Measurements from ENCODE around the gene ATXN7L1. TPM values are rescaled to one million over a fixed set of nuclear protein-coding genes. Genes with fewer than 3 reads are reported as not detected.

Gene ATXN7L1
- total RNA-seq, 1 experiment from 2014 or later: 14.6 TPM

DNA sequence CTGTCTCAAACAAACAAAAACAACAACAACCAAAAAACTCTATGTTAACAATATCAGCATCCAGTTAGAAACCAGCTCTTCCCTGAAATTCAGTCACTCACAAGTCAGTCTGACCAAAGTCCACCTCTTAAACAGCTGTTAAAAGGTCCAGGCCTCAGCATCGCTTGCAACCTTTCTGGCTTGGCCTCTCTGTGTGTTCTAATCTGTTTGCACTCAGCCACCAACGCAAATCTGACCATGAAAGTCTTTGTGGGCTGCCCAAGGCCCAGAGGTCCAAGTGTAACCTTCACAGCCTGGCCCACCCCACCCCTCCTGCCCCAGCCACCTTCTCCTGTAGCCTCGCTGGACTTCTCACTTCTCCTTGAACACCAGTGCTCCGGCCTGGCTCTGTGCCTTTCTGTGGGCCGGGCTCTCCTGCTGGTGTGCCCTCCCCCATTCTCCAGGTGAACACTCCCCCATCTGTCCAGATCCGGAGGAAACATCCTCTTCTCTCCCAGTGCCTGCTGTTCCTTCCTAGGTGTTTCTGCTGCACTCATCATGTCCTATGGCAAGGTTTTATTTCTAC lies 222.9 kb downstream of the ATXN7L1 start:
- DNase-seq: no peak
- peaks cover 28% of the 10 kb centered on the region for H3F3A ChIP-seq (ENCODE audit: insufficient read depth, low read depth)
- no peaks in the 10 kb centered on the region for H3K36me3 ChIP-seq (ENCODE audit: low read depth)
- intact Hi-C loops (cut with micrococcal nuclease; ENCODE audit: unreplicated experiment): loop anchor here (5.0 kb wide), 1 partner anchor 499 kb away; no protein-coding TSS in a partner anchor
- H2AFZ ChIP-seq: no peak overlapping the region
- no peak overlapping the region for H3K27ac ChIP-seq
- H4K20me1 ChIP-seq (ENCODE audit: insufficient read depth): no peaks in the 10 kb centered on the region
- H3K9me3 ChIP-seq (ENCODE audit: insufficient read depth, low read depth): no peaks in the 10 kb centered on the region
- H3K4me3 ChIP-seq: no peak overlapping the region
- no peak for TF ChIP-seq EZH2 (IDR thresholded peaks at IDR 0.05; ENCODE audit: low read depth)
- TF ChIP-seq, protein P1, sequence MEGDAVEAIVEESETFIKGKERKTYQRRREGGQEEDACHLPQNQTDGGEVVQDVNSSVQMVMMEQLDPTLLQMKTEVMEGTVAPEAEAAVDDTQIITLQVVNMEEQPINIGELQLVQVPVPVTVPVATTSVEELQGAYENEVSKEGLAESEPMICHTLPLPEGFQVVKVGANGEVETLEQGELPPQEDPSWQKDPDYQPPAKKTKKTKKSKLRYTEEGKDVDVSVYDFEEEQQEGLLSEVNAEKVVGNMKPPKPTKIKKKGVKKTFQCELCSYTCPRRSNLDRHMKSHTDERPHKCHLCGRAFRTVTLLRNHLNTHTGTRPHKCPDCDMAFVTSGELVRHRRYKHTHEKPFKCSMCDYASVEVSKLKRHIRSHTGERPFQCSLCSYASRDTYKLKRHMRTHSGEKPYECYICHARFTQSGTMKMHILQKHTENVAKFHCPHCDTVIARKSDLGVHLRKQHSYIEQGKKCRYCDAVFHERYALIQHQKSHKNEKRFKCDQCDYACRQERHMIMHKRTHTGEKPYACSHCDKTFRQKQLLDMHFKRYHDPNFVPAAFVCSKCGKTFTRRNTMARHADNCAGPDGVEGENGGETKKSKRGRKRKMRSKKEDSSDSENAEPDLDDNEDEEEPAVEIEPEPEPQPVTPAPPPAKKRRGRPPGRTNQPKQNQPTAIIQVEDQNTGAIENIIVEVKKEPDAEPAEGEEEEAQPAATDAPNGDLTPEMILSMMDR (conservative IDR thresholded peaks at IDR 0.05): no peak
- H3K27me3 ChIP-seq (ENCODE audit: insufficient read depth, low read depth): no peaks in the 10 kb centered on the region
- H3K4me1 ChIP-seq (replicated peaks; ENCODE audit: insufficient read depth): peaks cover 37% of the 10 kb centered on the region
- H3K79me2 ChIP-seq (ENCODE audit: low read depth): no peaks in the 10 kb centered on the region
- POLR2A ChIA-PET (ENCODE audit: unreplicated experiment): no interaction called here
- no peaks in the 10 kb centered on the region for H3K9me2 ChIP-seq (ENCODE audit: insufficient read depth)
- CTCF ChIA-PET: interaction anchor here (1.1 kb wide), 1 partner anchor 81 kb away, joined by 5 read pairs; no protein-coding TSS in a partner anchor
- H3K4me2 ChIP-seq: no peak overlapping the region
- BruUV-seq (replicated peaks): no TSS peak

DNA sequence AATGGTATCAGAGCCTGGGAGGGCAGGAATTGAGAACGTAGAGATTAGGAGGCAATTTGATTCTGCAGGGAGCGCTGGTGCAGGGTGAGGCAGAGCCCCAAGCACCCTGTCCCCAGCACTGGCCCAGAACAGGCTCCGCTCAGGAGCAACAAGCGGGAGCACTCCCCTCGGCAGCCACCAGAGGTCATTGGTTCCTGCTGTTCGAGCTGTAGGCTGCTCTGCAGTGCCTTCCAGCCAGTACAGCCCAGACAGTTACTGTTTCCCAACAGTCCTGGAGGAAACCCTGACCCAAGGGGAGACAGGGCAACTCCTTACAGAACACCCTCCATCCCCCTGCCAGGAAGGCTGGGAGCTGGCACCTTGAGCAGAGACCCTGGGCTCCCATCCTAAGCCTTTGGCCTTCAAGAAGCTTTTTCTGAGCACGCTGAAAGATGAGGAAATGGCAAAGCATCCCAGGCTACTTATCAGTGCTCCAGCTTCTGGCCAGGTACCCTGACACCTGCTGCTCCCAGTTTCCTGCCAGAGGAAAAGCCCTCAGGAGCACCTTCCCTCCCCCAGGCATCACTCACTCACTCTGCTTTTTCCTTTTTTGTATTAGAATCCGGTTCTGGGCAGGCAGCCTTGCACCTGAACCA lies 223.9 kb downstream of the ATXN7L1 start:
- BruUV-seq (replicated peaks): no TSS peak
- Histone ChIP-seq H3F3A (ENCODE audit: insufficient read depth, low read depth) (peaks cover 38% of the 10 kb centered on the region), H4K20me1 (ENCODE audit: insufficient read depth) (no peaks in the 10 kb centered on the region)

DNA sequence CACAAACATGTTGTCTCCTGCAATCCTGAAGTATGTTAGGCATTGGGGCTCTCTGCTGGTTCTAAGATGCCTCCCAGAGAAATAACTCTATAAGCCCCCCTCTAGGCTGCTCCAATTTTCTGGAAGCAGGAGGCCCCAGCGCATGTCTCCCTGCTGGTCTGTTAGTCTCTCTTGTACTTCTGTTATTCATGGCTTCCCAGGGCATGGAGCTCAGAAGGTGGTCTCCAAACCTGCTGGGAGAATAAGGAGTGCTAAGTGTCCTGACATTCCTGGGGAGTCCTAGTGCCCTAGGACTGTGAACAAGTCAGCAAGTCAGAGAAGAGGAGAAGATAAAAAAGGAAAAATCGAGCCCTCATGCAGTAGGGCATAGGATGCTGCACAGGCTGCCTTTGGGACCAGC lies 224.6 kb downstream of the ATXN7L1 start:
- Histone ChIP-seq H3K36me3 (ENCODE audit: low read depth) (no peaks in the 10 kb centered on the region), H3K4me1 (replicated peaks; ENCODE audit: insufficient read depth) (peaks cover 52% of the 10 kb centered on the region), H3F3A (ENCODE audit: insufficient read depth, low read depth) (peaks cover 38% of the 10 kb centered on the region), H3K4me2 (no peak overlapping the region), H3K79me2 (ENCODE audit: low read depth) (no peaks in the 10 kb centered on the region), H3K27me3 (ENCODE audit: insufficient read depth, low read depth) (no peaks in the 10 kb centered on the region), H3K4me3 (no peak overlapping the region), H3K9me3 (ENCODE audit: insufficient read depth, low read depth) (no peaks in the 10 kb centered on the region), H3K9me2 (ENCODE audit: insufficient read depth) (no peaks in the 10 kb centered on the region), H4K20me1 (ENCODE audit: insufficient read depth) (no peaks in the 10 kb centered on the region), H2AFZ (no peak overlapping the region), H3K27ac (no peak overlapping the region)
- TF ChIP-seq EZH2 (IDR thresholded peaks at IDR 0.05; ENCODE audit: low read depth): no peak
- TF ChIP-seq, protein P1 (conservative IDR thresholded peaks at IDR 0.05): no peak
- no peak for DNase-seq
- CTCF ChIA-PET: interaction anchor here (1.2 kb wide), 1 partner anchor 391 kb away, joined by 6 read pairs; no protein-coding TSS in a partner anchor
- intact Hi-C loops (cut with micrococcal nuclease; ENCODE audit: unreplicated experiment): loop anchor here (1.0 to 5.0 kb wide), 4 partner anchors 109 to 501 kb away; no protein-coding TSS in a partner anchor
- POLR2A ChIA-PET (ENCODE audit: unreplicated experiment): interaction anchor here (0.6 kb wide), 1 partner anchor 494 kb away, joined by 3 read pairs; no protein-coding TSS in a partner anchor
- BruUV-seq (replicated peaks): no TSS peak

More for the DNA sequence above, 223.9 kb downstream of the ATXN7L1 start:
- no peak overlapping the region for H3K4me3 ChIP-seq
- ChIA-PET CTCF (interaction anchor here (1.1 to 1.2 kb wide), 2 partner anchors 82 to 390 kb away, joined by 5 to 6 read pairs; no protein-coding TSS in a partner anchor), POLR2A (ENCODE audit: unreplicated experiment) (interaction anchor here (0.6 kb wide), 1 partner anchor 493 kb away, joined by 3 read pairs; no protein-coding TSS in a partner anchor)
- H3K27me3 ChIP-seq (ENCODE audit: insufficient read depth, low read depth): no peaks in the 10 kb centered on the region
- H3K36me3 ChIP-seq (ENCODE audit: low read depth): no peaks in the 10 kb centered on the region
- no peak overlapping the region for H3K27ac ChIP-seq
- H3K9me2 ChIP-seq (ENCODE audit: insufficient read depth): no peaks in the 10 kb centered on the region
- intact Hi-C loops (cut with micrococcal nuclease; ENCODE audit: unreplicated experiment): loop anchor here (1.0 to 5.0 kb wide), 4 partner anchors 108 to 500 kb away; no protein-coding TSS in a partner anchor
- H2AFZ ChIP-seq: no peak overlapping the region
- peaks cover 47% of the 10 kb centered on the region for H3K4me1 ChIP-seq (replicated peaks; ENCODE audit: insufficient read depth)
- no peaks in the 10 kb centered on the region for H3K9me3 ChIP-seq (ENCODE audit: insufficient read depth, low read depth)
- H3K4me2 ChIP-seq: no peak overlapping the region
- H3K79me2 ChIP-seq (ENCODE audit: low read depth): no peaks in the 10 kb centered on the region
- TF ChIP-seq, protein P1 (conservative IDR thresholded peaks at IDR 0.05): peak; percentile 87
- no peak for TF ChIP-seq EZH2 (IDR thresholded peaks at IDR 0.05; ENCODE audit: low read depth)
- DNase-seq: peak; percentile 43 to 79
